HepG2 (cell line): ENCODE measurements around the gene CMIP. TPM values are rescaled to one million over a fixed set of nuclear protein-coding genes. Genes with fewer than 3 reads are reported as not detected.

ENCODE experiments used
- ETV6 ChIP-seq: sonication (generic); formaldehyde crosslinking; conservative IDR thresholded peaks from 2 replicates; pipeline ENCODE4 v1.4.0; 2020; ENCODE audit warnings: missing genetic modification reagents
- HDAC1 ChIP-seq: sonication (generic); formaldehyde crosslinking; IDR thresholded peaks from 2 replicates; pipeline ENCODE4 v1.5.1; 2020; ENCODE audit warnings: mild to moderate bottlenecking, missing genetic modification reagents
- MAZ ChIP-seq, 2 experiments: sonication (generic) in 1 of 2; formaldehyde crosslinking in 1 of 2; IDR thresholded peaks; 2 replicates each; pipeline versions ENCODE4 v1.5.0 to v1.6.1; 2012 to 2020; ENCODE audit warnings: low read depth in 2 of 2, mild to moderate bottlenecking in 2 of 2, borderline replicate concordance in 1 of 2, improper control_type of control experiment in 1 of 2, low read length in 1 of 2, missing genetic modification reagents in 1 of 2, moderate library complexity in 1 of 2
- SRSF1 ChIP-seq: fragments of 200-400 bp; formaldehyde crosslinking; optimal IDR thresholded peaks from 2 replicates; pipeline ENCODE3; 2017; ENCODE audit warnings: mild to moderate bottlenecking, low read depth, low read length, moderate library complexity
- TGIF2 ChIP-seq: IDR thresholded peaks from 2 replicates; pipeline ENCODE4 v1.6.1; 2016; ENCODE audit warnings: control low read depth, missing compliant biosample characterization
- ZBTB7A ChIP-seq: sonication (generic); formaldehyde crosslinking; IDR thresholded peaks from 2 replicates; pipeline ENCODE4 v1.8.0; 2022; ENCODE audit warnings: mild to moderate bottlenecking, missing genetic modification reagents
- ZNF230 ChIP-seq: sonication (generic); formaldehyde crosslinking; IDR thresholded peaks from 2 replicates; pipeline ENCODE4 v1.4.0; 2020; ENCODE audit warnings: mild to moderate bottlenecking, missing genetic modification reagents
- ZNF557 ChIP-seq: sonication (generic); formaldehyde crosslinking; IDR thresholded peaks from 2 replicates; pipeline ENCODE4 v1.4.0; 2020; ENCODE audit warnings: missing genetic modification reagents
- polyA plus RNA-seq, 8 experiments: library from polyadenylated mRNA; depleted of rRNA in 3 of 8; stranded (reverse) in 7 of 8; unstranded in 1 of 8; fragments of >200 nt; fragmentation: Illumina TruSeq in 4 of 8; extraction: Trizol in 4 of 8; gene quantifications; 2 replicates each; pipeline versions ENCODE4 v1.2.1 to v1.2.3, GENCODE V29; 2011 to 2016; ENCODE audit warnings: low read depth in 4 of 8, missing spikeins in 1 of 8, mixed read lengths in 1 of 8; ENCODE audit not compliant: insufficient read depth in 1 of 8
- total RNA-seq, 5 experiments: library from RNA; depleted of rRNA; stranded (reverse); fragments of >200 nt; fragmentation: Illumina TruSeq; extraction: Trizol; gene quantifications; 2 replicates each; pipeline ENCODE4 v1.2.3, GENCODE V29; 2016; ENCODE audit warnings: low read depth in 1 of 5
- TF ChIP-seq, protein P1 (sequence below): sonication (generic); formaldehyde crosslinking; IDR thresholded peaks from 2 replicates; pipeline ENCODE4 v1.5.0; 2020; ENCODE audit warnings: missing genetic modification reagents
- TF ChIP-seq, protein P2 (sequence below): sonication (generic); formaldehyde crosslinking; IDR thresholded peaks from 2 replicates; pipeline ENCODE4 v1.9.0; 2022; ENCODE audit warnings: low read depth, missing genetic modification reagents
- TF ChIP-seq, protein P3 (sequence below): IDR thresholded peaks from 2 replicates; pipeline ENCODE4 v1.4.0; 2020; ENCODE audit warnings: mild to moderate bottlenecking, missing genetic modification reagents
- TF ChIP-seq, protein P4 (sequence below): sonication (generic); formaldehyde crosslinking; IDR thresholded peaks from 2 replicates; pipeline ENCODE4 v1.8.0; 2022; ENCODE audit warnings: missing genetic modification reagents, mild to moderate bottlenecking, borderline replicate concordance
- TF ChIP-seq, protein P5 (sequence below): sonication (generic); formaldehyde crosslinking; IDR thresholded peaks from 2 replicates; pipeline ENCODE4 v1.4.0; 2020; ENCODE audit warnings: mild to moderate bottlenecking, low read depth, missing genetic modification reagents
- TF ChIP-seq, protein P6 (sequence below): sonication (generic); formaldehyde crosslinking; IDR thresholded peaks from 2 replicates; pipeline ENCODE4 v1.5.0; 2020; ENCODE audit warnings: missing genetic modification reagents
- TF ChIP-seq, protein P7 (sequence below): sonication (generic); formaldehyde crosslinking; IDR thresholded peaks from 2 replicates; pipeline ENCODE4 v1.8.0; 2022; ENCODE audit warnings: low read depth, missing genetic modification reagents

Gene CMIP
- total and polyA plus RNA-seq, 2 of the 13 experiments (the other 11 are each of a cell fraction or from before 2014, with no cell fraction given) = 10.9 to 18.1 TPM

DNA sequence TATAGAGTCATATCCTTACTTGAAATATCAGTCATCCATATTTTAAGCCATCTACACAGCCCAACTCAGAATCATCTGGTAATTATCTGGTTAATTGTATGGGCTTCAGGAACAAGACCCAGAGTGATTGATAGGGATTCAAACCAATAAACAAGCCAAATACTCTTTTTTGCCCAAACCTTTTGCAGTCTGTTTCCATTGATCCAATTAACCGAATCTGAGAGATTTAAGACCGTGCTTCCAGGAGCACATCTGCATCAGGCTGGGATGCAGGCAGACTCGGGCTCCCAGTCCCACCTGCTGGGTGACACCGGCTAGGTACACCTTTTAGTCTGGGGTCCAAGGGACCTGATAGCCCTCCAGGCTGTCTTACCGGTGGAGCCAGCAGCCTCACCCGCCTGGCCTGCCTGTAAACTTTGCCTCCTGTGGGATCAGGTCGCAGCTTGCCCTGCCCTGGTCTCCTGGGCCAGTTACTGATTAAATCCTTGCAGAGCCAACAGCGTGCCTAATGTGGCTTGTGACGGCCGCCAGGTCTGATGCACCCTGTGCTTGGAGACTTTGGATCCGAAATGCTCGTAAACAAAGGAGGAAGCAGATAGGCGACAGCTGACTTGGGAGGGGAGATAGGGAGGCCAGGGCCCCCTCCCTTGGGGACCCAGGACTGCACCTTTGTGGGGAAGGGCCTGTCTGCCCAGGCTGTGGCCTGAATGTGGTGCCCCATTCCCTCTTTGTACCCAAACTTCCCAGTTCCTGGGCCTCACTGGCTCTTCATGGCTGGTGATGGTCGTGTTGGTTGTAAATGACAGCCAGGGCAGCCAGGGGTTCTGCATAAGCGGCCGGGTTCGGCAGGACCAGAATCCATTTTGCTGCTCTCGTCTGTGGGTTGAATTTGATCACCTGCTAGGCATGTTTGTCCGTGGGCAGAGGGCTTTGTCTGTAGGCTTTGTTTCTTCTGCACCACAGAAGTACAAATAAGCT is 3.8 kb downstream of the CMIP start (continued):
- TF ChIP-seq ZBTB7A (CRISPR knock-in tag) = peak; percentile 93; the same call in 1 of the 2 replicates
- TF ChIP-seq, protein P1, sequence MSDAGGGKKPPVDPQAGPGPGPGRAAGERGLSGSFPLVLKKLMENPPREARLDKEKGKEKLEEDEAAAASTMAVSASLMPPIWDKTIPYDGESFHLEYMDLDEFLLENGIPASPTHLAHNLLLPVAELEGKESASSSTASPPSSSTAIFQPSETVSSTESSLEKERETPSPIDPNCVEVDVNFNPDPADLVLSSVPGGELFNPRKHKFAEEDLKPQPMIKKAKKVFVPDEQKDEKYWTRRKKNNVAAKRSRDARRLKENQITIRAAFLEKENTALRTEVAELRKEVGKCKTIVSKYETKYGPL (CRISPR knock-in tag) = no peak
- TF ChIP-seq SRSF1 = peak; percentile 35
- peak; percentile 100 for TF ChIP-seq HDAC1 (CRISPR knock-in tag)
- TF ChIP-seq ZNF557 (CRISPR knock-in tag) = peak; percentile 83
- TF ChIP-seq, protein P2, sequence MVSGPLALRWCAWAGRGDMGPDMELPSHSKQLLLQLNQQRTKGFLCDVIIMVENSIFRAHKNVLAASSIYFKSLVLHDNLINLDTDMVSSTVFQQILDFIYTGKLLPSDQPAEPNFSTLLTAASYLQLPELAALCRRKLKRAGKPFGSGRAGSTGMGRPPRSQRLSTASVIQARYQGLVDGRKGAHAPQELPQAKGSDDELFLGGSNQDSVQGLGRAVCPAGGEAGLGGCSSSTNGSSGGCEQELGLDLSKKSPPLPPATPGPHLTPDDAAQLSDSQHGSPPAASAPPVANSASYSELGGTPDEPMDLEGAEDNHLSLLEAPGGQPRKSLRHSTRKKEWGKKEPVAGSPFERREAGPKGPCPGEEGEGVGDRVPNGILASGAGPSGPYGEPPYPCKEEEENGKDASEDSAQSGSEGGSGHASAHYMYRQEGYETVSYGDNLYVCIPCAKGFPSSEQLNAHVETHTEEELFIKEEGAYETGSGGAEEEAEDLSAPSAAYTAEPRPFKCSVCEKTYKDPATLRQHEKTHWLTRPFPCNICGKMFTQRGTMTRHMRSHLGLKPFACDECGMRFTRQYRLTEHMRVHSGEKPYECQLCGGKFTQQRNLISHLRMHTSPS (CRISPR knock-in tag) = peak; percentile 83; the same call in 1 of the 2 replicates
- TF ChIP-seq, protein P3, sequence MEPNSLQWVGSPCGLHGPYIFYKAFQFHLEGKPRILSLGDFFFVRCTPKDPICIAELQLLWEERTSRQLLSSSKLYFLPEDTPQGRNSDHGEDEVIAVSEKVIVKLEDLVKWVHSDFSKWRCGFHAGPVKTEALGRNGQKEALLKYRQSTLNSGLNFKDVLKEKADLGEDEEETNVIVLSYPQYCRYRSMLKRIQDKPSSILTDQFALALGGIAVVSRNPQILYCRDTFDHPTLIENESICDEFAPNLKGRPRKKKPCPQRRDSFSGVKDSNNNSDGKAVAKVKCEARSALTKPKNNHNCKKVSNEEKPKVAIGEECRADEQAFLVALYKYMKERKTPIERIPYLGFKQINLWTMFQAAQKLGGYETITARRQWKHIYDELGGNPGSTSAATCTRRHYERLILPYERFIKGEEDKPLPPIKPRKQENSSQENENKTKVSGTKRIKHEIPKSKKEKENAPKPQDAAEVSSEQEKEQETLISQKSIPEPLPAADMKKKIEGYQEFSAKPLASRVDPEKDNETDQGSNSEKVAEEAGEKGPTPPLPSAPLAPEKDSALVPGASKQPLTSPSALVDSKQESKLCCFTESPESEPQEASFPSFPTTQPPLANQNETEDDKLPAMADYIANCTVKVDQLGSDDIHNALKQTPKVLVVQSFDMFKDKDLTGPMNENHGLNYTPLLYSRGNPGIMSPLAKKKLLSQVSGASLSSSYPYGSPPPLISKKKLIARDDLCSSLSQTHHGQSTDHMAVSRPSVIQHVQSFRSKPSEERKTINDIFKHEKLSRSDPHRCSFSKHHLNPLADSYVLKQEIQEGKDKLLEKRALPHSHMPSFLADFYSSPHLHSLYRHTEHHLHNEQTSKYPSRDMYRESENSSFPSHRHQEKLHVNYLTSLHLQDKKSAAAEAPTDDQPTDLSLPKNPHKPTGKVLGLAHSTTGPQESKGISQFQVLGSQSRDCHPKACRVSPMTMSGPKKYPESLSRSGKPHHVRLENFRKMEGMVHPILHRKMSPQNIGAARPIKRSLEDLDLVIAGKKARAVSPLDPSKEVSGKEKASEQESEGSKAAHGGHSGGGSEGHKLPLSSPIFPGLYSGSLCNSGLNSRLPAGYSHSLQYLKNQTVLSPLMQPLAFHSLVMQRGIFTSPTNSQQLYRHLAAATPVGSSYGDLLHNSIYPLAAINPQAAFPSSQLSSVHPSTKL (CRISPR knock-in tag) = peak; percentile 95
- TF ChIP-seq, protein P4, sequence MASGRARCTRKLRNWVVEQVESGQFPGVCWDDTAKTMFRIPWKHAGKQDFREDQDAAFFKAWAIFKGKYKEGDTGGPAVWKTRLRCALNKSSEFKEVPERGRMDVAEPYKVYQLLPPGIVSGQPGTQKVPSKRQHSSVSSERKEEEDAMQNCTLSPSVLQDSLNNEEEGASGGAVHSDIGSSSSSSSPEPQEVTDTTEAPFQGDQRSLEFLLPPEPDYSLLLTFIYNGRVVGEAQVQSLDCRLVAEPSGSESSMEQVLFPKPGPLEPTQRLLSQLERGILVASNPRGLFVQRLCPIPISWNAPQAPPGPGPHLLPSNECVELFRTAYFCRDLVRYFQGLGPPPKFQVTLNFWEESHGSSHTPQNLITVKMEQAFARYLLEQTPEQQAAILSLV (CRISPR knock-in tag) = peak; percentile 84; the same call in 1 of the 2 replicates
- TF ChIP-seq TGIF2 (CRISPR knock-in tag) = peak; percentile 82; the same call in 1 of the 2 replicates
- TF ChIP-seq, protein P5, sequence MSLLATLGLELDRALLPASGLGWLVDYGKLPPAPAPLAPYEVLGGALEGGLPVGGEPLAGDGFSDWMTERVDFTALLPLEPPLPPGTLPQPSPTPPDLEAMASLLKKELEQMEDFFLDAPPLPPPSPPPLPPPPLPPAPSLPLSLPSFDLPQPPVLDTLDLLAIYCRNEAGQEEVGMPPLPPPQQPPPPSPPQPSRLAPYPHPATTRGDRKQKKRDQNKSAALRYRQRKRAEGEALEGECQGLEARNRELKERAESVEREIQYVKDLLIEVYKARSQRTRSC (CRISPR knock-in tag) = peak; percentile 33; the same call in 1 of the 2 replicates
- TF ChIP-seq, protein P6, sequence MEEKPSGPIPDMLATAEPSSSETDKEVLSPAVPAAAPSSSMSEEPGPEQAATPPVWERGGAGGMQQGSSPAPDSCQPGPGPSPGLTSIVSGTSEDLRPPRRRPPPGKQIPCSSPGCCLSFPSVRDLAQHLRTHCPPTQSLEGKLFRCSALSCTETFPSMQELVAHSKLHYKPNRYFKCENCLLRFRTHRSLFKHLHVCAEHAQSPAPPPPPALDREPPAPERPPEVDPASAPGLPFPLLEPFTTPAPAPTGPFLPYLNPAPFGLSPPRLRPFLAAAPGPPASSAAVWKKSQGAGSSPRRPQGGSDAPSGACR (CRISPR knock-in tag) = peak; percentile 97
- TF ChIP-seq, protein P7, sequence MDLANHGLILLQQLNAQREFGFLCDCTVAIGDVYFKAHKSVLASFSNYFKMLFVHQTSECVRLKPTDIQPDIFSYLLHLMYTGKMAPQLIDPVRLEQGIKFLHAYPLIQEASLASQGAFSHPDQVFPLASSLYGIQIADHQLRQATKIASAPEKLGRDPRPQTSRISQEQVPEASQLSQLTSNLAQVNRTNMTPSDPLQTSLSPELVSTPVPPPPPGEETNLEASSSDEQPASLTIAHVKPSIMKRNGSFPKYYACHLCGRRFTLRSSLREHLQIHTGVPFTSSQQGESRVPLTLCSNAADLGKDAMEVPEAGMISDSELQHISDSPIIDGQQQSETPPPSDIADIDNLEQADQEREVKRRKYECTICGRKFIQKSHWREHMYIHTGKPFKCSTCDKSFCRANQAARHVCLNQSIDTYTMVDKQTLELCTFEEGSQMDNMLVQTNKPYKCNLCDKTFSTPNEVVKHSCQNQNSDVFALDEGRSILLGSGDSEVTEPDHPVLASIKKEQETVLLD (CRISPR knock-in tag) = peak; percentile 79
- peak; percentile 86 for TF ChIP-seq ZNF230
- TF ChIP-seq MAZ (IDR thresholded peaks at IDR 0.05; ENCODE audit: borderline replicate concordance, low read depth, low read length) = peak; percentile 94
- peak; percentile 93 for TF ChIP-seq MAZ (CRISPR knock-in tag; IDR thresholded peaks at IDR 0.05; ENCODE audit: low read depth)
- TF ChIP-seq ETV6 (CRISPR knock-in tag) = 0 out of 2 replicates have a peak, but pooled peaks have one; percentile 35
